Stimulated activated CD4-positive, alpha-beta T cell treated with anti-CD3 and anti-CD28 coated beads, Interleukin-4, amount 100 ng/mL, for 48 hours (primary cell): ENCODE measurements around the gene GPR141.

ENCODE experiments used
- DNase-seq, 2 donors: peaks; one replicate each; pipeline ENCODE4 v3.0.0-alpha.2; 2020; ENCODE audit warnings: low read depth in 2 of 2

Gene GPR141

GRCh38 chr7:37732253-37732652 lies 48.7 kb downstream of the GPR141 start:
- peak in 1 of 2 donors; percentile 1 for DNase-seq

- no peak for DNase-seq
Measured at GRCh38 chr7:37732888-37733287, 49.3 kb downstream of the GPR141 start.

DNA sequence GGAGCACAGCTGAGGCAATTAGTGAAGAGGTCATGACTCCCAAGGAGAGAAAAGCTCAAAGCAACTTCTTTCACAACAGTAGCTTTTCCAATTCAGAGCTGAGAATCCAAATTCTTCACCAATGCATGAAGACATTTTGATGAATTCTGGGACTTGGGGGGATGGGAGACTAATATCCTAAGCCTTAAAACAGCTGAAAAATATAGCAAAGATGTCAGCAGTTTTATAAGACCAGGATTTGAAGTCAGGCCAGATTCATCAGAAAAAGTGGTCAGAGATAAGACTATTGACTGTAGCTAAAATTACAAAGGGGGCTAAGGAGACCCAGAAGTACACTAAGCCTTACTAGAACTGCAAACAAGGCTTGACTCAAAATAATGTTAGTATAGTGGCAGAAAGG lies 51.6 kb downstream of the GPR141 start:
- no peak for DNase-seq

- no peak for DNase-seq
Measured at GRCh38 chr7:37738321-37738720, 54.8 kb downstream of the GPR141 start.

- DNase-seq: no peak
Measured at GRCh38 chr7:37740398-37740797, 56.8 kb downstream of the GPR141 start.

- DNase-seq: no peak
Measured at GRCh38 chr7:37741776-37742175, 58.2 kb downstream of the GPR141 start.

- no peak for DNase-seq
Measured at GRCh38 chr7:37751096-37751495, 67.5 kb downstream of the GPR141 start.

DNA sequence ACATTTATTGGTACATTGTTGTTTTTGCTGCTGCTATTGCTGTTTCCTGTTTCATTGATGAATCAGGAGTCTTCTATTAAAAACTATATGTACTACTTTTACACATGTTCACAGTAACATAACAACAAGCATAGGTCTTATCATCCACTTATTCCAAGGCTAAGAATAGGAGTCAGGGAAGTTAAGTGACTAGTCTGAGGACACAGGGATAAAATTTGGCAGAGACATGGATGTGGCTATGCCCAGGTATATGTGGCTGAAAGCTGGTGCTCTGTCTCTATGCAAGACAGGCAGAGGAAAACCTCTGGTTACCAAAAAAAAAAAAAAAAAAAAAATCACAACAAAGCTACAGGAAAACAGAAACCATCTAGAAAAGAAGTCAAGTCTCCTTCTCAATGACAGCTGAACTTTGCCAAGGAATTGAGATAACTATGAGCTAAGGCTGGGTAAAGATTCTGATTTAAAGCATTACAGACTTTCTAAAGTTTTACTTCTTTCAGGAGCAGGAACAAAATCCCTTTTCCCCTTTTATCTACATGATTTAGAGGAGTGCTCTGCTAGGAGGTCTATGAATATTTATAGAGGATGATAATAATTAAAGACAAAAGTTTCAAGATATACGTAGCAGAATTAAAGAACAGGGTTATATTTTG lies 70.0 kb downstream of the GPR141 start:
- no peak for DNase-seq

DNA sequence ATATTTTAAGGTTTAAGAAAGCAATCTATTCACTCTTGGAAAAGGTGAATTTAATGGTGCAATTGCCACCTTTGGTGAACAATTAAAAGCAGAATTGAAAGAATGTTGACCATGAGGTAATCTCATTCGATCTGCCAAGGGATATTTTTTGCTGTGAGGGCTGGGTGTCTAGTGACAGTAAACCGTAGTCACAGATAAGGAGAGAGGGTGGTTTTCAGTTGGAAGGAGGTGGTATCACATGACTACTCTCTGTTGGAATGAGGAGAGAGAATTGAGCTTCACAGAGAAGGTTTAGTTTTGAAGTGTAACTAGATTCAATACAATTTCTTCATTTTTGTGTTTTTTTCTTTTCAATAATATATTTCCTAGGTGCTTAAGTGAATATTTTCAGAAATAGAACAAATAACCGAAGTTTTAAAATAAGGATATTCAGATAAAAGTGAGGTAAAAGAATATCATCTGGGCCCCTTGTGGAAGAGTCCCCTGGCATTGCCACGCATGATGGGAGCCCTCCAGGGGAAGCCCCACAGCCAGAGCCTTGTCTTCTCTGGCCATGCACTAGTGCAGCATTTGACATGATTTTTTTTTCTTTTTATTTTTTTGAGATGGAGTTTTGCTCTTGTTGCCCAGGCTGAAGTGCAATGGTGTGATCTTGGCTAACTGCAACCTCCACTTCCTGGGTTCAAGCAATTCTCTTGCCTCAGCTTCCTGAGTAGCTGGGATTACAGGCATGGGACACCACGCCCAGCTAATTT lies 73.4 kb downstream of the GPR141 start:
- no peak for DNase-seq

DNA sequence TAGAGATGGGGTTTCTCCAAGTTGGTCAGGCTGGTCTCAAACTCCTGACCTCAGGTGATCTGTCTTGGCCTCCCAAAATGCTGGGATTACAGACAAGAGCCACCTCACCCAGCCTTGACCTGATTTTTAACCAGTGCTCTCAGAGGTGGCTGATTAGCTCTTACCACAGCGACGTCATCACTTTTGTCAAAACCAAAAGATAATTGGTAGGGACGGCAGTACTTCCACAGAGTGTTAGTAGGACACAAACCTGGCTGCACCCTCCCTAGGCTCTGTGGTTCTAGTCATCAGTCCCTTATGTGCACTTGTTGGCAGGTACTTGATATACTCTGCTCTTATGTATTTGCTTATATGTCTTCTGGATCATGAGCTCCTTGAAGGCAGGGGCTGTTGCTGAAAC lies 74.0 kb downstream of the GPR141 start:
- DNase-seq: no peak

DNA sequence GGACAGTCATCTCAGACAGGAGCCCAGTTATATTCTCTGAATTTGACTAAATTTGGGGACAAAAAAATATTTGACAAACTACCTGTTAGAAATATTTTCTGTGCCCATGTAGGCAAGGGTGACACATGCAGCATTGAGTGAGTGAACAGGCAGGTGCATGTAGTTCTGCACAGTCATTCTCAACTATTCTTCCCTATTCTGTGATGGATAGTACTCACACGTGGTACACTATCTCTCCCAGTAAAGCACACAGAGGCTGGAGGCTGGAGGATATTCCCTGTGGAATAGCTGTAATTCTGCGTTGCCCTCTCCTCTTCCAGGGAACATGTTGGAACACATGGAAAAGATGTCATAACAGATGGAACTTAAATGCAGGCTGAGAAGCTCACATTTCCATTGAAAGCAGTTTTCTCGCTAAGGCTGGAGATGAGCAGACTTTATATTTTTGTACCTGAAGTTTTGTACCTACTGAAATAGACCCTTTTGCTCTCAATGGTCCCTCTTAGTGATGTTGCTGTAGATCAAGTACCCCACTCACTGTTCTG lies 75.0 kb downstream of the GPR141 start:
- no peak for DNase-seq

DNA sequence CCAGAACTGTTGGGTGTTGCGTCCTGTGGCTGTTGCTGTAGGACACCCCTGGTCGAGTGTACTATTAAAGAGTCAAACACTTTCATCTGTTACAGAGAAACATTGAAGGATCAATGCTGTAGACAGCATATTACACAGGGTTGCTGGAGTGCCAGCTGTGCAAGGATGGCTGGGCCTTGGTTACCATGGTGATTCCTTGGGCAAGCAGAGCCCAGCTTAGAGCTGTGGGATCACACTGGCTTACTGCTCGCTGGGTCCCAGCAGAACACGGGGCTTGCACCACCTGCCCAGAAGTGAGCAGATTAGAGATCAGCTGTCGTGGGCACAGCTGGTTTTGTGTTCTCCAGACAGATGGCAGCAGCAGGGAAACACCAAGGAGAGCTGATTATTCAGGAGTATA lies 76.0 kb downstream of the GPR141 start:
- no peak for DNase-seq

DNA sequence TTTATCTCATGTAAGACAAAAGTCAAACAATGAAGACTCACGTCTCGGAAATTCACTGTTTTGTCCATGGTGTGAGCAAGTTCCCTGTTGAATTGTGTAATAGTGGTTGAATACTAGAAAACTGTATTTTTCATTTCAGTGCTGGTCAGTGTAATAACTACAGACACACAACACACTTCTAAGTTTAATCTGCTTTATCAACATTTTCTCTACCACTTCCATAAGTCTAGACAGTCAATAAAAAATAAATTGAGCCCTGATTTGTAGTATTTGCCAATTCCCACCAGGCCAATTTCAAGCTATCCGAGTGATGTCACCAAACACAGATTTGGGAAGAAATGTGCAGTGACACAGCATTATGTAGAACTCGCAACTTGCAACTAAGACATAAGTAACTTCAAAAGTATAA lies 81.9 kb downstream of the GPR141 start:
- no peak for DNase-seq

DNA sequence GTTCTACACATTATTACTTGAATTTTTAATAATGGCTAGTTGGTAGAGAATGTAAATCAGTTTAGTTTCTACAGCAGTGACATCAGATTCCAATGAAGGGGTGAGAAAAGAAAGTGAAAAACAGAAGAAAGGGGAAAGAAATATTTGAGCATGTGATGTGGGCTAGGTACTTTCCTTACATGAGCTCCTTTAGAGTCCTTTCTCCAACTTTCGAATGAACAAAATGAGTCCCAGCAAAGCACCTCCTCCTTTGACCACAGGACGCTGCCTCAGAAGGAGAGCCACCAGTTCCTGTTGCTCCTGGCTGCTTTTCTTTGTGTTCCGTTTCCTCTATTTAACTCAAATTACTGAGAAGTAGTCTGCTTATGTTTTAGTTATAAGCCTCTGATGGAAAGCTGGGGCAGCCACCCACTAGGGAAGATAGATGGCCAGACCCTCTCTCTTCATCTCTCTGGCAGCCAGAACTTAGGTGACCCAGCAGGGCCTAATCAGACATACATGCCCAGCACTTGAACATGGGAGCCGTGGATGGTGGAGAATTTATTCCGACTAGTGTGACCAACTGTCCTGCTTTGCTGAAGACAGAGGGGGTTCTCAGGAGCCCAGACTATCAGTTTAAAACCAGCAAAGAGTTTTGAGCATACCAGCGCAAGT lies 82.4 kb downstream of the GPR141 start:
- no peak for DNase-seq

DNA sequence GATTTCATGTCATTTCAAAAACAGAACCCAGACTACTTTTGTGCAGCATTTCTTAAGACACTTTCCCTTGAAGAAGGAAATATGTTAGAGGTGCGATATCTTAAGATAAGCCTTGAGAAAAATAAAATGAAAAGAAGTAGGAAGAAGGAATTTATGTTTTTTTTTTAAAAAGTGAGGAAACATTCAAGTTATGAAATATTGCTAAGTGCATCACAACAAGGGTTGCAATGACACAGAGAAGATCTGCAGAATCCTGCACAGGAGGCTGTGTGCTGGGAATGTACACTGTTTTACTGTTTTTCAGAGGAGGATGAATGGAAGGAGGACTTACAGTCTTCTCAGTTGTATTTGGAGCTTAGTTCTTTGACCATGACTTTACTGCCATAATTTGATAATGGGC lies 85.0 kb downstream of the GPR141 start:
- DNase-seq: no peak

- no peak for DNase-seq
Measured at GRCh38 chr7:37769291-37769690, 85.7 kb downstream of the GPR141 start.

DNA sequence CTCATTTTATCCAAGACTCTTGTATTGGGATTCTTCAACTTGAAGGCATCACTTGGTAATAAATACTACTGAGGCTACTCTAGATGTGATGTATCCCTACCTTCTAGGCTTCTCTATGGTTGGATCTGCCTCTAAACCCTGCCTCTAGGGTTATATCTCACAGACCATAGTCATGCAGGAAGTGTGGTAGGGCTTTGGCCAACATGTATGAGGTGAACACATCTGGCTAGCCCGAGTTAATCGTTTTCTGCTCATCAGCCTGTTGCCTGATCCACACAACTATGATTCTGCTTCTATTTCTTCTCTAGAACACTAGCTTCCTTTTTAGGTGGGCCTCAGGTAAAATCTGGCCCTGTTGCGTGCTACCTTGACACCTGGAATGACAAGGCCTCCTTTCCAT lies 86.2 kb downstream of the GPR141 start:
- DNase-seq: no peak

GRCh38 chr7:37770838-37771237 lies 87.3 kb downstream of the GPR141 start:
- no peak for DNase-seq

GRCh38 chr7:37771342-37771741 lies 87.8 kb downstream of the GPR141 start:
- DNase-seq: no peak

- DNase-seq: no peak
Measured at GRCh38 chr7:37771801-37772200, 88.2 kb downstream of the GPR141 start.

- DNase-seq: no peak
Measured at GRCh38 chr7:37775921-37776320, 92.4 kb downstream of the GPR141 start.

DNA sequence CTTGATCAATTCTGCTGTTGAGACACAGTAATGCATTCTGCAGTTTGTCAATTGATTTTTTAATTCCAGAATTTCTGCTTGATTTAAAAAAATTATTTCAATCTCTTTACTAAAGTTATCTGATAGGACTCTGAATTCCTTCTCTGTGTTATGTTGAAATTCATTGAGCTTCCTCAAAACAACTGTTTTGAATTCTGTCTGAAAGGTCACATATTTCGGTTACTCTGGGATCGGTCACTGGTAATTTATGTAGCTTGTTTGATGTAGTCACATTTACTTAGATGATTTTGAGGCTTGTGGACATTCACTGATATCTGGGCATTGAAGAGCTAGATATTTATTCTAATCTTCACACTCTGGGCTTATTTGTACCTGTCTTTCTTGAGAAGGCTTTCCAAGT lies 97.6 kb downstream of the GPR141 start:
- no peak for DNase-seq

DNA sequence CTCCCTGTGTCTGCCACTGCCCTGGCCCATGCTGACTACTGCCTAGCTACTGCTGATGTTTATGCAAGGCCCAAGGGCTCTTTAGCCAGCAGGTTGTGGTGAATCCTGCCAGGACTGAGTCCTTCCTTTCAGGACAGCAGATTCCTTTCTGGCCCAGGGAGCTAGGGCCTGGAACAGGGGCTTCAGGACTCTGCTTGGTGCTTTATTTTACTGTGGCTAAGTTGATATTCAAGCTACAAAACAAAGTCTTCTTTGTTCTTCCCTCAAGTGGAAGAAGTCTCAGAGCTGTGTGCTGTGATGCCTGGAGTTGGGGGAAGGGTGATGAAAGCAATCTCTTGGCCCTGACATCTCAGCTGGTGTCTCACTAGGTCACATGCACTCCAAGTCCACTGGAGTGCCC lies 98.6 kb downstream of the GPR141 start:
- DNase-seq: no peak
